Head of caudate nucleus (tissue), 42 donors: ENCODE results near the gene CHI3L2.
A peak's percentile ranks its signal among the peaks of the same experiment; 100 is the strongest.

Experiments used
- DNase-seq, 42 donors: peaks; one replicate each; pipeline versions ENCODE4 v3.0.0 to v3.0.0-alpha.2; 2020 to 2021; ENCODE audit warnings: mixed read lengths in 7 of 42
- intact Hi-C: fragments of 100-400 bp; cut with DNase I; formaldehyde crosslinking; loops from one replicate; pipeline ENCODE4 v1.15.0; 2022

The CHI3L2 gene

DNA sequence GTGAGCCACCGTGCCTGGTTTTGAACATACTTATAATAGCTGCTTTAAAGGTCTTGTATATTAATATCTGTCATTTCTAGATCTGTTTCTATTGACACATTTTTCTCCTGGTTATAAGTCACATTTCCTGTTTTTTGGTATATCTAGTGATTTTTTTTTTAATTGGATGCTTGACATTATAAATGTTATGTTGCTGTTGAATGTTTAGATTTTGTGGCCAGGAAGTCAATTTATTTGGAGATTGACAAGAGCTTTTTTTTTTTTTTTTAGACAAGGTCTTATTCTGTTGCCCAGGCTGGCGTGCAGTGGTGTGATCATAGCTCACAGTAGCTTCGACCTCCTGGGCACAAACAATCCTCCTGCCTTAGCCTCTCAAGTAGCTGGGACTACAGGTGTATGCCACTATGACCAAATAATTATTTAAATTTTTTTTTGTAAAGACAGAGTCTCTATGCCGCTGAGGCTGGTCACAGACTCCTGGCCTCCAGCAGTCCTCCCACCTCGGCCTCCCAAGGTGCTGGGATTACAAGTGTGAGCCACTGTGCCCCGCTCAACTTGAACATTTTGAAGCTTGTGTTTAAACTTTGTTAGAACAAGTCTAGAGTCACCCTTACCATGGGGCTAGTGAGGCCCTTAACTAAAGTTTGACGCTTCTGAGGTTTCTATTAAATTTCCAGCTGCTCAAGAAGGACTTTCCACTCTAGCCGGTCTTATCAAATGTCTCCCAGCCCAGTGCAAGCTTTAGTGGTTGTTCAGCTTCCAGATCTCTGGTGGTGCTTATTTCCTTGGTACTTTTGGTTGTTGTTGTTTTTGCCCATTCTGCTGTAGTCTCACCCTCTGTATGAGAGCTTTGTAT, 8.6 kb upstream of the CHI3L2 start:
- intact Hi-C loops = no loop called here
- DNase-seq = no peak

DNA sequence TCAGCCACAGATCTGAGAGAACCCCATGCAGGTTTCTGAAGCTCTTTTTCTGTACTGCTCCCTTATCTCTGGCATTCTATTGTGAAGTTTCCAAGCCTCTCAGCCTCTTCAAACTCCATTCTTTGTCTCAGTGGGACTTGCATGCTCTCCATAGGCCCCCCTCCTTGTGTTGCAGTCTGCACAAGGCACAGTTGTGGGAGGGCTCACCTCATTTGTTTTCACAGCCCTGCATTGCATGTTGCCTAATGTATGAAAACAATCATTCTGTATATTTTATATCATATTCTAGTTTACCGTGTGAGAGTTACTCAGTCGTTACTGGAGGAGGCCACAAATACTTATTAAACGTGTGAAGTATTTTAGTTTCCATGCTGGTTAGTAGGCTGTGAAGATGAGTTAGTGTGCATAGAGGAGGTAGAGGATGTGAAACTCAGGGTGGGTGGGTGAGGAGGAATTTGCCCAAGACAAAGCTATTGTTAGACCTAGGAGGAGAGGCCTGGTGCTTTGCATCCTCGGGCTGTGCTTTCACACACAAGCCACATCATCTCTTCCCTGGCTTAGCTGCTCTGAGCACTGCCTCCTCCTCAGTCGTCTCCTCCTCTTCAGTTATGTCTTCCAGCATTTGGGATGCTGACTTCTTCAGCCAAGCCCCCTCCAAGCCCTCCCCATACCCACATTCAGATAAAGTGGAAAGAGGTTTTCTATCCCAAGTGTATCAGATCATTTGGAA, 7.8 kb upstream of the CHI3L2 start:
- intact Hi-C loops = loop anchor here (5.0 kb wide), 1 partner anchor 183 kb away; no protein-coding TSS in a partner anchor
- DNase-seq = peak in 8 of 42 donors; percentile 10 to 53 (median 27)

DNA sequence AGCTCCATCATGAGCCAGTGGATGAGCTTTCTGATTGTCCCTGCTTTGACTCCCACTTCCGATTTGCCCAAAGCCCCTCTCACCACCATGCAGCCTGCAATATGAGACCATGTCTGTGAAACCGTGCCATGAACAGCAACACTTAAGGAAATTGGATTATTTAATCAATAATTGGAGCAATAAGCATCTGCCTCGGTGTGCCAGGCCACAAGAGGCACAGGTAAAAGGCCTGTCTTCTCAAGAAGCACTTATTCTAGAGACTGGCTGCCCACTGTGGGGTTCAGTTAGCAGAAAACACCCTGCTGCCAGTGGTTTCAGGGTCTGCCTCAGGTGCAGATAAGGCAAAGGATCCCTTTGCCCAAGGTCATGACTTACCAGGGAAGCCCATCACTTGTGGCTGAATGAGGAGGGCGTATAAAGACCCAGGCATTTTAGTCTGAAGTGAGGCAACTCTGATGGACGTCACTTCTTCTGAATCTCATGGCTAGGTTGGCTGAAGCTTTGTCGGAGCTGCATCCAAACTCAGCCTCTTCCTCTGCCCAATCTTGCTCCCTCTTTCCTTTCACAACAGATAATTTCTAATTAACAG, 7.1 kb upstream of the CHI3L2 start:
- DNase-seq = no peak

DNA sequence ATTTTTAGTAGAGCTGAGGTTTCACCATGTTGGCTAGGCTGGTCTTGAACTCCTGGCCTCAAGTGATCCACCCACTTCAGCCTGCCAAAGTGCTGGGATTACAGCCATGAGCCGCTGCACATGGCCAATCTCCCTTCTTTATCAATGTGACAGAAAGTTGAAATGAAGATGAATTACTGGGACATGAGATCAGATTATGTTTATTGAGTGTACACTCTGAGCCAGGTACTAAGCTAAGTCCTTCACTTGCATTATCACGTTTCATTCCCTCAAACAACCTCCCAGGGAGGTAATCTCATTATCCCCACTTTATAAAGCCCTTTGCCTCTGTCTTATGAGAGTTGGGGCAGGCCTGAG, 6.3 kb upstream of the CHI3L2 start:
- intact Hi-C loops = loop anchor here (5.0 kb wide), 1 partner anchor 181 kb away; no protein-coding TSS in a partner anchor
- no peak for DNase-seq

More for the DNA sequence above, 7.1 kb upstream of the CHI3L2 start:
- intact Hi-C loops = loop anchor here (5.0 kb wide), 1 partner anchor 182 kb away; no protein-coding TSS in a partner anchor

DNA sequence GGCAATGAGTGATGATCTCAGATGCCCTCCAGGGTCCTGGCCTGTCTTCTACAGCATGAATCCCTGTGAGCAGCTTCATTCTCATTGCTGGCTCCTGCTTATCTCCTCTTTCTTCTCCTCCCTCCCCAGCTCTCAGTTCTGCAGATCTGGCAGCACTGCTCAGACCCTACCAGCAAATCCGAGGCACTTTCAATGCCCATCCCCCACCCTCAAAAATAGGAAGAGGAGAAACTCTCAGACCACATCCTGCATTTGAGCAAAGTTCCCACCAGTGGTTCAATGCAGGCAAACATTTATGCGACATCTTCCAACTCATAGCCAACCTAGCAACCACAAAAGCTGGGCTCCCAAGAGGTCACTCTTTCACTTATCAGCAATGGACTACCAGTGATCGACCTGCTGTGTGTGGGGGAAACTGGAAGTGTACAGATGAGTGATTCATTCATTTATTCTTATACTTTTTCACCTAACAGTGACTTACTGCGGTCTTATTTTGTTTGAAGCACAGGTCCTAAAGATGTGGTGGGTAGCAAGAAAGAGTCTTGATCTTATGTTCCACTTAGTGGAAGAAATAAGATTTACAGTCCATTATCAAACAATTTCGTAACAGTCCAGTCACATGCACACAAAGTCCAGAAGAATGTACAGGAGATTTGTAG, 5.8 kb upstream of the CHI3L2 start:
- intact Hi-C loops = loop anchor here (5.0 kb wide), 1 partner anchor 181 kb away; no protein-coding TSS in a partner anchor
- DNase-seq = peak in 5 of 42 donors; percentile 8 to 32 (median 17)

DNA sequence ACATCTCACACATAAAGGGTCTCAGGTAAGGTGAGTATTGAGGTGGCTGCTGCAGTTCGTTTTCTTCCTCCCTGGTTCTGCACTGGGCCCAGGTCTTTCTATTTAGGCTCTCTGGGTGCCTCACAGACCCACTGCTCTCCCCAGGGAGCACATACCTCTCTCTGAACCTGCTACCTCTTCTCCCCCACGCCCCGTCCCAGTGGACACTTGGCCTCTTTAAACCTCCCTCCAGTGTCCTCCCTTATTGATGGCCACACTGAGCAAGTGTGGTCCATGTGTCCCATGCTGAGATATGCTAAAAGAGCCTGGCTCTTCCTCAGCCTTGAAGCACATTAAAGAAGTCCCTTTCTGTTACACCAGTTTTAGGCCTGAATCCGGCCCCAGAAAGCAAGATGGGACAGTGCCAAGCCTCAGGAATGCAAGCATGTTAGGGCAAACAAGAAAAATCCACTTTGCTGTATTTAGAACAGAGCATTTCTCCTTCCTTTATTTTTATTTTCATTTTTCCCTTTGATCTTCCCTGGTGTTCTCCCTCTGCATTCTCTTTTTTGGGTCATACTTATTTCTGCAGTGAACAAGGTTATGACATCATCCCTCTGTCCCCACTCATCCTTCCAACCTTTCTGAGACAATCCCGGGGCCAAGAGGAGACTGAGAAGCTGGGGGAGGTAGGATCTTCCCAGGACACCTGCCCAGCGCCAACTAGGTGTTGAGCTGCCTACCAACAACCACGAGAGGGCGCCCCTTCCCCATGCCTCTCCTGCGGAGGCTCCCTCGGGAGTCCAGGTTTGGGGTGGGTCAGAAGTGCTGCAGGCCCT, 5.0 kb upstream of the CHI3L2 start:
- DNase-seq = peak; percentile 53 to 90 (median 80)
- intact Hi-C loops = loop anchor here (5.0 kb wide), 1 partner anchor 180 kb away; no protein-coding TSS in a partner anchor

DNA sequence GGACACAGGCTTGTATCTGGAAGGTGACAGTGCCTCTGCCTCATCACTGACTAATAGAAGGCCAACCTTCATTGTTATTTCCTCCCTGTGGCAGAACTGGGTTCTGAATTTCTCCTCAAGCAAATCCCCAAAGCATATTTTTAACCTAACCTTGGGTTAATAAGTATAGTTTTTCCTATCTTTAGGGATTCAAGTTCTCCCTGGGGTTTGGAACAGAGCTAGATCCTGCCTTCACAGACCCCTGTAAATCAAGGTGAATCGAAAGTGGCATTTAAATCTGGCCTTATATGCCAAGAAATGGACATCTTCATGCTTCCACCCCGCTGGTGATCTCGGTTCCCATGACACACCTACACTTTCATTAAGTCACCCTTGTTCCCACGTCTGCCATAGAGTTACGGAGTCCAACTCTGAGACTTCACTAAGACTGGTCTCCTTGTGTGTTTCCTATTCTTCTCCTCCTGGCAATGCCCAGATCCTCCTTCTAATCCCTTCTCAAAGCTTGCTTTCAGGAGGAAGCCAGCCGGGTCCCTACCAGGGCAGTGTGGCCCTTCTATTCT, 4.3 kb upstream of the CHI3L2 start:
- intact Hi-C loops = loop anchor here (5.0 kb wide), 1 partner anchor 179 kb away; no protein-coding TSS in a partner anchor

DNA sequence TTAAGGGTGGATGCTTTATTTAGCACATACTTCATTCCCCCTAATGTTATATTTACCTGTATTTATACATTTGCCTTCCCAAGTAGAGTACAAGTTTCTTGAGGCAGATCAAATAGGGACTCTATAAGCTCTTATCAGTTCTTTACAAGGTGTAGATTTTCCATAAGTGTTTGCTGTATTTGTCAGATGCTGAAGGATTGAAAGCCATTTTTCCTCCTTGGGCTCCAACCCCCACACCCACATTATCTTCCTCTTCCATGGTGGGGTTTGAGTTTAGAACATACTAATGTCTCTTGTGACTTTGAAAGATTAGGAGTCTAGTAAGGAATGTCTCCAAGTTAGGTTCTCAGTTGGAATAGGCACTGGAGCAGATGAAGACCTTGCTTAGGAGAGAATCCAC, 2.4 kb upstream of the CHI3L2 start:
- DNase-seq = no peak
- intact Hi-C loops = loop anchor here (5.0 kb wide), 1 partner anchor 107 kb away; no protein-coding TSS in a partner anchor

More for the DNA sequence above, 4.3 kb upstream of the CHI3L2 start:
- DNase-seq = no peak

DNA sequence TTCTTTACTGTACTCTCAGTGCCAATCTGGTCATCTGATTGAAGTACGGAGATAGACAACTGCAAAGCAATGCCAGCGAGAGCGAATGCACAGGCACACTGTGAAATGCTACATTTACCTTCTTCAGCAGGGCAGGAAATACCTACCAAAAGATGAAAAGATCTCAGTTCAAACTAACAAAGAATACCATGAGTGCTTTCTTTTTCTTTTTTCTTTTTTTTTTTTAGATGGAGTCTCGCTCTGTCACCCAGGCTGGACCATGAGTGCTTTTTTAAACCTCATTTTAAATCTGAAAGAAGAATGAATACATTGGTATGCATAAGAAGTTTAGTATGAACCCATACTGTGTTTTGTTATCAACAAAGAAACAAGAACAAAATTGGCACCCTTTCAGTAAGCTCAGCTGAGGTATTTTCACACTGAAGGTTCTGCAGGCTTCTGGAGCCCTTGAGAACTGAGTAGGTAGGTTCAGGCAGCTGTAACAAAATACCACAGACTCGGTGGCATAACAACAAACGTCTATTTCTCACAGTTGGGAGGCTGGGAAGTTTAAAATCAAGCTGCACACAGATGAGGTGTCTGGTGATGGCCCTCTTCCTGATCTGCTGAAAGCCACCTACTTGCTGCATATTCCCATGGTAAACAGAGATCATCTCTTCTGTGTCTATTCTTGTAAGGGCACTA, 1.7 kb upstream of the CHI3L2 start:
- DNase-seq = no peak
- intact Hi-C loops = loop anchor here (5.0 kb wide), 1 partner anchor 106 kb away; no protein-coding TSS in a partner anchor

DNA sequence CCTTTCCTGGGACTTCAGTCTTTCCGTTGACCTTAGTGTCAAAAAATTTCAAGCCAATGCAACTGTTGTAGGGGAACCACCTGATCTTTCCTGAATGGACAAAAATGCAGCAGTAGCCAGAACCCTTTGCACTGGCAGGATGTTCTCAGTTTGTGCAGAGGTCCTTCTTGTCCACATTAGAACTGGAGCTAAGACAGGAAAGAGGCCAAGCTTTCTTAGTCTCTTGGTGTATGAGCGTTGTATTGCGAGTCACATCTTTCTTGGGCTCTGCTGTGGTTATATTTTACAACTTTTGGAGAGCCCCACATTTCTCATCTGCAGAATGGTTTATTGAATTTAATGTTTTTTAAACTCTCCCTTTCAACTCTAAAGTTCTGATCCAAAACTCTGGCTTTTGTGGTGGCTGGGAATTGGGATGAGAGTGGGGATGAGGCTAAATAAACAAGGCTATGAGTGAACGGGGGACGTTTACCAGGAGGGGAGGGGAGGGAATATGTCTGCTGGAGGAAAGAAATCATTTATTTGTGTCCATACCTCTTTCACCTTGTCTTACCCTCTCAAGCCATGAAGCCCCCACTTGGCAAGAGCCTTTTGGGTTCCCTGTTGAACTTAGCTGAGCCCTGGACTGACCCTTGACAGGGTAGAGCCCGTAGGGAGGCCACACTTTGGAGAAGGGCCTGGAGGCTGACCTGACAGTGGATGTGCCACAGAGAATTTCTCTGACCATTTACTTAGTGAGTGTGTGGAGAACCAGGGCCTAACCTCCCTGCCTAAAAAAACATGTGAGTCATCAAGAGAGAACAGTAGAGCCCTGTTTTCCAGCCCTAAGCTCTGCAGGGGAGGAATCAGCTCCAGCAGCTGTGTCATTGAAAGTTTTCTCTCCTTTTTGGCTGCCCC, 586 bp downstream of the CHI3L2 start:
- DNase-seq = peak in 20 of 42 donors; percentile 18 to 70 (median 46)
- intact Hi-C loops = loop anchor here (5.0 kb wide), 1 partner anchor 104 kb away; no protein-coding TSS in a partner anchor

DNA sequence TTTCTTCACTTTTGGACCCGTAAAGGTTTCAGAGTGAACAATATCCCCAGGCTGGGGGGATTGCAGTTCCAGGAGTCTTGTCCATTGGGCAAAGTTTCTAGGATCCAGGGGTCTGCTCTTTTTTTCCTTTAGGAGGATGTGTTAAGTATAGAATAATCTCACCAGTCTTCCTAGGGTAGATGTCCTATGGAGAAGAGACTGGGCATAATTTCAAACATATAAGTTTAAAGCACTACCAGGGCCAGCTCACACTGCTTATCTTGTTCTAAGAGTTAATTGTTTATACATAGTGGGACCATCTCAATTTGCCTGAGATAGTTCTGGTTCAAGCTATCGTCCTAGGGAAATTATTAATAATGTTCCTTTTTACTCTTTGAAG, 1.2 kb downstream of the CHI3L2 start:
- intact Hi-C loops = loop anchor here (5.0 kb wide), 1 partner anchor 104 kb away; no protein-coding TSS in a partner anchor
- DNase-seq = no peak

DNA sequence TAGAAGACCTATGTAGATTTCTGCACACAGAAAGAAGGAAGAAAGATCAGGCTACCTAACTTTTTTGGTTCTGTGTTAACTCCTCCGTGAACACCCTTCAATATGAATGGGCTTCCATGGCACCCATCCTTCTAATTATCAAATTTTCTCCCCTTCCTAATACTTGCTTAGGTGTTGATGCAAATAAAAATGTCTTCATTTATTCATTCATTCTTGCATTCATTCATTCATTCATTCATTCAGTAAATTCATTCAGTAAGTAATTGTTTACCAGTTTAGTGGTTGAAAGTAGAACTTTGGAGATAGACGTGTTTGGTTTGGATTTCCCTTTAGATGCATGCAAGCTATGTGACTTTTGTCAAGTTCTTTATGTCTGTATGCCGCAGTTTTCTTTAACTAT, 4.6 kb downstream of the CHI3L2 start:
- intact Hi-C loops = no loop called here
- DNase-seq = no peak

DNA sequence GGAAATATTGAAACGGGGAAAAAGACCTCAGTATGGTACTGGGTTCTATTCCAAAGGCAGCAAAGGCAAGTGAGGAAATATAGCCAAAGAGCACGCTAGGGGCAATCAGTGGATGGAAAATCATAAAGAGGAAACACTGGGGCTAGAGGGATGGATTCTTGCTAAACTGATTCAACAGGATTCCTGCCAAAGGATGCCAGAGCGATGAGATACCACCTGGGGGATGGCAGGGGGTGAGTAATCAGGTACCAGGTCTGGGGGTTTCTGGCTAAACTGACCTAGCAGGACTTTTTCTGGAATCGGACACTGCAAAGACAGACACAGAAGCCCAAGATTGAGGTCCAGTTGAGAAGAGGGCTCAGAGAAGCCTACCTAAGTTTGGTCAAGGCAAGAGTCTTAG, 6.7 kb downstream of the CHI3L2 start:
- no peak for DNase-seq
- intact Hi-C loops = no loop called here

DNA sequence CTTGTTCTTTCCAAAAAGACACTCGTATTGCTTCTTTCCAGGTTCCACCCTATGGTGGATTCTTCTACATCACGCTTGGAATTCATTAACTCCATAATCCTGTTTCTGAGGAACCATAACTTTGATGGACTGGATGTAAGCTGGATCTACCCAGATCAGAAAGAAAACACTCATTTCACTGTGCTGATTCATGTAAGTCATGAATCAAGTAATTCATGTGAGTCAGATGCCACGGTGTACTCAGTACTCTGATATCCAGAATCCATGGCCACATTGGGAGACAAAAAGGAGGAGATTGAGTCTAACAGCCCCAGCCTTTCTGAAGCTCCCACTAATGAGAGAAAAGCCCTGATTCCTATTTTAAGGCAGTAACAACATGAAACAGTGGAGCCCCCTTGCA, 7.4 kb downstream of the CHI3L2 start:
- no peak for DNase-seq
- intact Hi-C loops = no loop called here

DNA sequence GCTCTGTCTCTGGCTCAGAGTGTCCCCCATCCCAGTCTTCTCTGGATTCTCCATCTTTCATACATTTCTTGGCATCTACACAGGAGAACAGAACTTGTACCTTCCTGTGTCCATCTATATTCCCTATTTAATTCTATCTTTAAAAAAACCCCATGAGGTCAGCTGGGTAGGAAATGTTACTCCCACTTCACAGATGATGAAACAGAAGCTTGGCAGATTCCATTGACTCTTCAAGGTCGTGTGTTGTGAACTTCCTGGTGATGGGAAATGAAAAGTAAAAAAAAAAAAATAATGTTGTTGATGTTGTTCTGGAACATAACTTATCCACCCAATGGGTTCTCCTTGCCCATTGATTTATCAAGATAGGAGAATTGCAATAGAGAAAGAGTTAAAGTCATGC, 8.9 kb downstream of the CHI3L2 start:
- no peak for DNase-seq
- intact Hi-C loops = no loop called here

DNA sequence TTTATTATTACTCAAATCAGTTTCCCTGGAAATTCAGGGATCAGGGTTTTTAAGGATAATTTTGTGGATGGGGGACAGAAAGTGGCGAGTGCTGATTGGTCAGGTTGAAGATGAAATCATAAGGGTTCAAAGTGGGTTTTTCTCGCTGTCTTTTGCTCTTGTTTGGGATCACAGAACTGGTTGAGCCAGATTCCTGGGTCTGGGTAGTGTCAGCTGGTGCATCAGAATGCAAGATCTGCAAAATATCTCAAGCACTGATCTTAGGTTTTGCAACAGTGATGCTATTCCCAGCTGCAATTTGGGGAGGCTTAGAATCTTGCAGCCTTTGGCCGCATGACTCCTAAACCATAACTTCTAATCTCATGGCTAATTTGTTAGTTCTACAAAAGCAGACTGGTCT, 9.3 kb downstream of the CHI3L2 start:
- intact Hi-C loops = no loop called here
- no peak for DNase-seq
